Measurements from ENCODE around the gene EPB41L1.
A peak's percentile ranks its signal among the peaks of the same experiment; 100 is the strongest.

The EPB41L1 gene

GRCh38 chr20:36231331-36231730, 76.8 kb downstream of the EPB41L1 start:
- DNase-seq, result no peak

GRCh38 chr20:36234771-36235320, 80.3 kb downstream of the EPB41L1 start:
- no peak for DNase-seq

GRCh38 chr20:36235892-36236785, 81.6 kb downstream of the EPB41L1 start, which contains the start of gene AAR2:
Gene AAR2 (plus strand): TSS chr20:36236478. CDS start chr20:36239869, 3,391 bp downstream.
- peak; percentile 73 to 87 (median 86) for DNase-seq

GRCh38 chr20:36236786-36237121, 82.2 kb downstream of the EPB41L1 start:
- DNase-seq, result no peak

GRCh38 chr20:36237477-36237876, 82.9 kb downstream of the EPB41L1 start:
- DNase-seq, result no peak

GRCh38 chr20:36238153-36238552, 83.6 kb downstream of the EPB41L1 start:
- DNase-seq, result no peak

GRCh38 chr20:36238760-36239159, 84.2 kb downstream of the EPB41L1 start:
- DNase-seq, result no peak

GRCh38 chr20:36240076-36240475, 85.5 kb downstream of the EPB41L1 start:
- no peak for DNase-seq

GRCh38 chr20:36241678-36242077, 87.1 kb downstream of the EPB41L1 start:
- no peak for DNase-seq

- DNase-seq, result no peak
Measured at GRCh38 chr20:36243726-36244125, 89.2 kb downstream of the EPB41L1 start.

GRCh38 chr20:36246401-36246800, 91.9 kb downstream of the EPB41L1 start:
- DNase-seq, result peak in 2 of 3 experiments; percentile 87 to 98

- peak in 1 of 3 experiments; percentile 10 for DNase-seq
Measured at GRCh38 chr20:36248836-36249235, 94.3 kb downstream of the EPB41L1 start.

GRCh38 chr20:36249450-36249849, 94.9 kb downstream of the EPB41L1 start:
- DNase-seq, result no peak

- DNase-seq, result no peak
Measured at GRCh38 chr20:36251426-36251825, 96.9 kb downstream of the EPB41L1 start.

GRCh38 chr20:36252511-36252910, 98.0 kb downstream of the EPB41L1 start:
- no peak for DNase-seq

- DNase-seq, result no peak
Measured at GRCh38 chr20:36253036-36253435, 98.5 kb downstream of the EPB41L1 start.

- no peak for DNase-seq
Measured at GRCh38 chr20:36254076-36254475, 99.5 kb downstream of the EPB41L1 start.

GRCh38 chr20:36255445-36255844, 100.9 kb downstream of the EPB41L1 start:
- DNase-seq, result no peak

- no peak for DNase-seq
Measured at GRCh38 chr20:36259177-36260061, 104.9 kb downstream of the EPB41L1 start.

- DNase-seq, result no peak
Measured at GRCh38 chr20:36260316-36260715, 105.8 kb downstream of the EPB41L1 start.

GRCh38 chr20:36261389-36262105, 107.0 kb downstream of the EPB41L1 start:
- DNase-seq, result no peak

GRCh38 chr20:36262440-36262839, 107.9 kb downstream of the EPB41L1 start:
- no peak for DNase-seq

Measured in NCI-H1417 (cell line).